HG03159 (cell line): ENCODE data around the gene EYS.
"Not testable (repeated sequence)": the region's sequence is repeated elsewhere in the genome, so short reads cannot be mapped to it uniquely, and the experiment has no call there.

Source experiments
- ATAC-seq: cut with Tn5 transposase; IDR thresholded peaks from one replicate; pipeline ENCODE4 v1.9.1; 2021; ENCODE audit warnings: mild to moderate bottlenecking, moderate library complexity; ENCODE audit not compliant: unreplicated experiment

The EYS gene

GRCh38 chr6:65637289-65638046 lies 69.6 kb downstream of the EYS start:
- ATAC-seq = no peak

GRCh38 chr6:65633501-65633900 lies 73.5 kb downstream of the EYS start:
- ATAC-seq = no peak

- ATAC-seq = no peak
Measured at GRCh38 chr6:65631711-65632110, 75.3 kb downstream of the EYS start.

GRCh38 chr6:65627434-65627999 lies 79.5 kb downstream of the EYS start:
- not testable (repeated sequence) for ATAC-seq

- ATAC-seq = no peak
Measured at GRCh38 chr6:65627015-65627414, 80.0 kb downstream of the EYS start.

- no peak for ATAC-seq
Measured at GRCh38 chr6:65623566-65623965, 83.5 kb downstream of the EYS start.

GRCh38 chr6:65610746-65611145 lies 96.3 kb downstream of the EYS start:
- no peak for ATAC-seq

GRCh38 chr6:65595540-65595939 lies 111.5 kb downstream of the EYS start:
- ATAC-seq = no peak

GRCh38 chr6:65570340-65570739 lies 136.7 kb downstream of the EYS start:
- no peak for ATAC-seq

- no peak for ATAC-seq
Measured at GRCh38 chr6:65569505-65569904, 137.5 kb downstream of the EYS start.

GRCh38 chr6:65569056-65569455 lies 138.0 kb downstream of the EYS start:
- not testable (repeated sequence) for ATAC-seq

GRCh38 chr6:65566117-65566516 lies 140.9 kb downstream of the EYS start:
- ATAC-seq = no peak

- no peak for ATAC-seq
Measured at GRCh38 chr6:65558071-65558470, 149.0 kb downstream of the EYS start.

- no peak for ATAC-seq
Measured at GRCh38 chr6:65557224-65557623, 149.8 kb downstream of the EYS start.

- no peak for ATAC-seq
Measured at GRCh38 chr6:65546894-65547293, 160.1 kb downstream of the EYS start.

GRCh38 chr6:65545920-65546319 lies 161.1 kb downstream of the EYS start:
- no peak for ATAC-seq

GRCh38 chr6:65538644-65539043 lies 168.4 kb downstream of the EYS start:
- ATAC-seq = no peak

GRCh38 chr6:65537600-65537999 lies 169.4 kb downstream of the EYS start:
- no peak for ATAC-seq

- no peak for ATAC-seq
Measured at GRCh38 chr6:65531533-65531932, 175.5 kb downstream of the EYS start.

GRCh38 chr6:65524232-65524631 lies 182.8 kb downstream of the EYS start:
- no peak for ATAC-seq

GRCh38 chr6:65505736-65506135 lies 201.3 kb downstream of the EYS start:
- no peak for ATAC-seq

- peak; percentile 61 for ATAC-seq
Measured at GRCh38 chr6:65501045-65501444, 206.0 kb downstream of the EYS start.

GRCh38 chr6:65483652-65484051 lies 223.4 kb downstream of the EYS start:
- not testable (repeated sequence) for ATAC-seq
